ENCODE results near the gene SUPT4H1.

The SUPT4H1 gene

DNA sequence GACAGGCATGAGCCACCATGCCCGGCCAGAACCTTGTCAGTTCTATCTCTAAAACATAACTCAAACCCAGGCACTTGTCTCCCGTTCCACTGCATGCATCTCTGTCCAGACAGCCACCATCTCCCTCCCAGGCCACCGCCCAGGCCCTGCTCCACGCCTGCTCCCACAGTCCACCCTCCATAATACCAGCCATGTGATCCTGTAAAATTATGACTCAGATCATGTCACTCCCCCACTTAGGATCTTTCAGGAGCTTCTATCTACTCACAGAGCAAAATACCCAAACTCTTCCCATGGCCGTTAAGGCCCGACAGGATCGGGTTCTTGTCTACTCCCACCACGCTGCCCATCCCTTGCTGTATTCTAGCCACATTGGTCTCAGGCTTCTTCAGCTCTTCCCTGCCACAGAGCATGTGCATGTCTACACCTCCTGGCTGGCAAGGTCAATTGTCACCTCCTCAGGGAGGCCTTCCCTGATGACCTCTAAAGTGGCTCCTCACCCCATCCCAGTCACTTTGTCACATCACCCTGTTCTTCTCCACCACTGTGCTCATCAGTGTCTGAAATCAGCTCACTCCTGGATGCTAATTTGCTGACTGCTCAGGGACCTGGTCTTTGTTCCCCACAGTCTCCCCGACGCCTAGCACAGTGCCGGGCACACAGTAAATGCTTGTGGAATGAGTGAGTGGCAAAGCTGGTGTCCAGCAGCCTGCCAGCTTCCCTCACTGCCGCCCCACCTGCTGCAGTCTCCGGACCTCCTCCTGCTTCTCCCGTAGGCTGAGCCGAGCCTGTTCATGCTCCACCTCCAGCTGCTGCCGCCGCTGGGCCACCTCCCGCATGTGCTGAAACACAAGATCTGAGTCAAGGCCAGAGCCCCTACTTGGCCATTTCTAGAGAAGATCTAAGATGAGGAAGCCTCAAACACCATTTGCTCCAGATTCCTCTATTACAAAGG lies 30.2 kb downstream of the SUPT4H1 start:
- Histone ChIP-seq H3K36me3 (replicated peaks) (no peaks in the 10 kb centered on the region), H3K4me1 (no peaks in the 10 kb centered on the region), H3K27me3 (ENCODE audit: low read depth) (no peaks in the 10 kb centered on the region), H3K4me3 (no peak overlapping the region), H3K9me3 (no peaks in the 10 kb centered on the region)
- in situ Hi-C loops (cut with MboI; ENCODE audit: low sequenced_read_pairs): no loop called here
- no peak for DNase-seq (ENCODE audit: low spot score in 2 of 2)

DNA sequence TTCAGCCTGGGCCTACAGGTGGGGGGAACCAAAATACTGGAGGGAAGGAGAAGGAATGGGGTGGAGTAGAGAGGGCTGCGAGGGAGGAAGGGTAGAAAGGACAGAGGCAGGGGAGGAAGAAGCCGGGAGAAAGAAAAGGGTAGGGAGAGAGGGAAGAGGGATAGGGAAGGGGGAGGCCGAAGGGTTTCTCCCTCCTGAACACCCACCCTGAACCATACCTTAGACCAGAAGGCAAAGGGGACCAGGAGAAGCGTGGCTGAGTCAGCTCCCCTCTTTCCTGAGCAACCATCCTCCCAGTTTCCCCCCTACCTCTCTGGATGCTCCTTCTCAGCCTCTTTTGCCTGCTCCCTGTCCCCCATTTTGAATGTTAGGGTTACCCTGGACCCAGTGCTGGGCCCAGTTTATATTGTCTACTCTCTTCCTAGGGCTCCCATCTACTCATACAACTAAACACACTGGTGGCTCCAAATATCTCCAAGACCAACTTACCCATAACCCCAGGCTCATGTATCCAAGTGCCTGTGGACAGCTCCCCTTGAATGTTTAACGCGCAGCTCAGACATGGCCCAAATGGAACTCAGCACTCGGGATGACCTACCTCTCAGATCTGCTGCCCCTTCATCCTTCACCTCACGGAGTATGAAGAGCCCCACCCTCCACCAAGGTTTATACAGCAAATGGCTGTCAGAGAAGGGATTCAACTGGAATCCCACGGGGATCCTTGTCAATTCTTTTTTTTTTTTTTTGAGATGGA lies 31.3 kb downstream of the SUPT4H1 start:
- no peak overlapping the region for H3K4me3 ChIP-seq
- no peaks in the 10 kb centered on the region for H3K4me1 ChIP-seq
- no peaks in the 10 kb centered on the region for H3K27me3 ChIP-seq (ENCODE audit: low read depth)
- DNase-seq (ENCODE audit: low spot score in 2 of 2): no peak
- in situ Hi-C loops (cut with MboI; ENCODE audit: low sequenced_read_pairs): no loop called here
- no peaks in the 10 kb centered on the region for H3K9me3 ChIP-seq
- H3K36me3 ChIP-seq (replicated peaks): no peaks in the 10 kb centered on the region

DNA sequence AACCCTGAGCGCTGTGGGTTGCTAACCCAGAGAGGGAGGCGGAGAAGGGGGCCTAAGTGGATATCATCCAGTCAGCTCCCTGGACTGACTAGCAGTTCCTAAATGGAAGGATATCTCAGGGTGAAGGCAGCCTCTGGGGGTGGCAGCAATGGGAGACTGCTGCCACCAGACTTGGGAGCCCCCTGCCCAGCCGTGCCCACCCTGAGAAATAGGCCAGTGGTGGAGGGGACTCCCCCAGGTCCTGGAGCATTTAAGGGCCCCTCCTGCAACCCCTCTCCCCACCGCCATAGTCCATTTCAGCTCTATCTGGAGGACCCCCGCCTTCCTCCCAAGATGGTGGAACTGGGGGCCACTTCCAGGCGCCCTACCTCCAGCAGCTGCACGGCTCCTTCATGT lies 31.8 kb downstream of the SUPT4H1 start:
- Histone ChIP-seq H3K36me3 (replicated peaks) (no peaks in the 10 kb centered on the region), H3K9me3 (no peaks in the 10 kb centered on the region), H3K4me1 (no peaks in the 10 kb centered on the region), H3K27me3 (ENCODE audit: low read depth) (no peaks in the 10 kb centered on the region), H3K4me3 (no peak overlapping the region)
- no peak for DNase-seq (ENCODE audit: low spot score in 2 of 2)
- in situ Hi-C loops (cut with MboI; ENCODE audit: low sequenced_read_pairs): no loop called here

DNA sequence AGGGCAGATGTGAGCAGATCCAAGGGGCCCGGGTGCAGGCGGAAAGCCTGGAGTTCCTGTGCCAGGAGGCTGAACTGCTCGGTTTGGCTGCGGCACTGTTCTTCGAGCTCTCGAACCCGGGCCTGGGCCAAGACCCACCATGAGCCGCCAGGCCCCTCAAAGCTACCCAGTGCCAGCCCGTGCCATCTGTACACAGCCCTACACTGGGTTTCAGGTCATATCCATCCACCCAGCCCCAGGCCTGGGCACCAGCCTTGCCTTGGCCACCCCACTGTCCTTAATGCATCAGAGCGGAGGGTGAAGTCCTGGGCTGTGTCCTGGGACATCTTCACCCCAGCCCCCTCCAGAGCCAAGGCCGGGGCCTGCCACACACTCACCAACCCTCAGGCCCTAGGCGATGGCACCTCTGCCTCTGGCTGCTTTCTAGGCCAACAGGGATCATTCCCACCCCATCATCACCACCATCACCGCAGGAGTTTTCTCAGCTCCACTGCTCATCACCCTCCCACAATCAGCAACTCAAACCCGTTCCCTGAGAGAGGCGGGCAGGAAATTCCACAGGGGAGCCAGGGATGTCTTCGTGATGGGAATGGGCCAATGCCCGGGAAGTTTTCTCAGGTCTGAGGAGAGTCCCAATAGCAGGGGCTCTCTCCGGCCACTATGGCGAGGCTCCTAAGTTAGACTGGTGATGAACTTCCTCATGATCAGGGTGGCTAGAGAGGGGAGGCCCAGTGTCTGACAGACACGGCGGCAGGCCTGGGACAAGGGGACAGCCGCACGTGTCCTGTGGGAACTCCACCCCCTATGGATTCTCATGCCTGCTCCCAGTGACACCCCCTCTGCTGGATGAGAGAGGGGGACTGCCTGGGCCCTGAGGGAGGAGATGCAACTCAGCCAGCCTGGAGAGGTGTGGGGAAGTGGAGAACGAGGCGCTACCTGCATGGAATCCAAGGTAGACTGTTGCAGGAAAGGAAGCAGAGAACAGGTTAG lies 32.5 kb downstream of the SUPT4H1 start:
- no peaks in the 10 kb centered on the region for H3K27me3 ChIP-seq (ENCODE audit: low read depth)
- H3K4me3 ChIP-seq: no peak overlapping the region
- H3K36me3 ChIP-seq (replicated peaks): no peaks in the 10 kb centered on the region
- no peaks in the 10 kb centered on the region for H3K9me3 ChIP-seq
- DNase-seq (ENCODE audit: low spot score in 2 of 2): no peak
- in situ Hi-C loops (cut with MboI; ENCODE audit: low sequenced_read_pairs): loop anchor here (5.0 kb wide), 1 partner anchor 128 kb away; no protein-coding TSS in a partner anchor
- no peaks in the 10 kb centered on the region for H3K4me1 ChIP-seq

DNA sequence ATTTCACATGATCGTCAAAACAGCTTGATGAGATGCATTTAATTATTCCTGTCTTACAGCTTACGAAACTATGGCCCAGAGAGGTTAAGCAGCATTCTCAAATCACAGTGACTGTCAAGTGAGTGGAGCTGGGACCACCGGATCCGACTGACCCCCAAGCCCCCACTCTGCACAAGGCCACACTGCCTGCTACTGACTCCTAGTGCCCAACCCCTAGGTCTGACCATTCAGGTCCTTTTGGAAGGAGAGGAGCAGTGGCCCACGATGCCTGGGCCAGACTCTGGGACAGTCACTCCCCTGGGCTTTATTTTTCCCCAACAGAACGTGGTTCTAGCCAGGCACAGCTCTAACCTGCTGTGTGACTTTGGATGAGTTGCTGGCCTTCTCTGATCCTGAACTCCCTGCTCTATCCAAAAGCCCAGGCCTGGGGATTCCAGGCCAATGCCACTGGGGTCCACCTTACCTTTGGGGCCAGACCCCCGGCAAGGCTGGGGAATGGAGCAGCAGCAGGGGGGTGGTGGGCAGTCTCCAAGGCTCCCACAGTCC lies 33.3 kb downstream of the SUPT4H1 start:
- Histone ChIP-seq H3K27me3 (ENCODE audit: low read depth) (no peaks in the 10 kb centered on the region), H3K4me3 (no peak overlapping the region), H3K9me3 (no peaks in the 10 kb centered on the region), H3K4me1 (no peaks in the 10 kb centered on the region), H3K36me3 (replicated peaks) (no peaks in the 10 kb centered on the region)
- DNase-seq (ENCODE audit: low spot score in 2 of 2): no peak
- in situ Hi-C loops (cut with MboI; ENCODE audit: low sequenced_read_pairs): loop anchor here (5.0 kb wide), 1 partner anchor 129 kb away; no protein-coding TSS in a partner anchor

DNA sequence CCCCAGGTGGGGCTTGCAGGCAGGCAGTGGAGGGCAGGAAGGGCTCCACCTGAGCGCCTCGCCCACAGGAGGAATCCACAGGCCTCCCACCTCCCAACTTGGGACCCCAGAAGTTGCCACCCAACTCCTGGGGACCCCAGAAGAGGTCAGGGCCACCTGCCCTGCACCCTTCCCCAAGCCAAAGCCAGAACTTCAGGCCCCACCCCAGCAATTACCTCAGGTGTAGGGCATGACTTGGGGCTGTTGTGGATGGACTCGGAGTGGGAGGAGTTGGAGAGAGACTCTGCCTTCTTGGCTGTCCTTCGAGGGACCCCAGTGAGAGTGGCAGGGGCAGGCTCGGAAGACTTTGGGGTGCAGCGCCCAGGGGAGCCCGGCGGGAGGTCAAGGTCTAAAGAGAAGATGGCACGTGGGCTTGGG lies 33.9 kb downstream of the SUPT4H1 start:
- in situ Hi-C loops (cut with MboI; ENCODE audit: low sequenced_read_pairs): loop anchor here (5.0 kb wide), 1 partner anchor 129 kb away; no protein-coding TSS in a partner anchor
- Histone ChIP-seq H3K4me3 (no peak overlapping the region), H3K36me3 (replicated peaks) (no peaks in the 10 kb centered on the region), H3K4me1 (no peaks in the 10 kb centered on the region), H3K27me3 (ENCODE audit: low read depth) (no peaks in the 10 kb centered on the region), H3K9me3 (no peaks in the 10 kb centered on the region)
- no peak for DNase-seq (ENCODE audit: low spot score in 2 of 2)

DNA sequence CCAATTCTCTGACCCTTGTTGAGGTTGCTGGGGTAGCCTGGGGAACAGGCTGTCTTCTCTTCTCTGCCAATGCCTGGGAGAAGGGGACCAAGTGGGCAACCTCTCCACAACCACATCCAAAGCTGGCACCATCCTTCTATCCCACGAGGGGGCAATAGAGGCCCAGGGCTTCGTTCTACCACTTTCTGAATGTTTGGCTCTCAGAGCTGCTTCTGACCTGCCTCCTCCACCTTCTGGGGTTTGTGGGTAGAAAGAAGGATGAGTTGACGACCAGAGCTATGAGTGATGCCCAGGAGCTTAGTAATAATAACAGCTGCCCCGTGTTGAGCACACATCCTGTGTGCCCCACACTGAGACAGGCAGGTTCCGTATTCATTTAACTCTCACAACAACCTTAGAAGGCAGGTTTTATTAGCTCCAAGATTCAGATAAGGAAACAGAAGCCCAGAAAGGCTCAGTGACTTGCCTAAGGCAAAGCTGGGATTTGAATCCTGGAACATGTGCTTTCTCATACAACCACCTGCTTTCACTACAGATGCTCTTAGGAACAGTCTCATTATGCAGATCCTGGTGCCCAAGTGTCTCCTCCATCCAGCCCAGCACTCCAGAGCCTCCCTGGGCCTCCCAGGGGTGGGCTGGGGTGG lies 34.5 kb downstream of the SUPT4H1 start:
- Histone ChIP-seq H3K27me3 (ENCODE audit: low read depth) (no peaks in the 10 kb centered on the region), H3K4me3 (no peak overlapping the region), H3K9me3 (no peaks in the 10 kb centered on the region), H3K4me1 (no peaks in the 10 kb centered on the region), H3K36me3 (replicated peaks) (no peaks in the 10 kb centered on the region)
- in situ Hi-C loops (cut with MboI; ENCODE audit: low sequenced_read_pairs): loop anchor here (5.0 kb wide), 1 partner anchor 130 kb away; no protein-coding TSS in a partner anchor
- peak; percentile 10 to 60 for DNase-seq (ENCODE audit: low spot score in 2 of 2)

DNA sequence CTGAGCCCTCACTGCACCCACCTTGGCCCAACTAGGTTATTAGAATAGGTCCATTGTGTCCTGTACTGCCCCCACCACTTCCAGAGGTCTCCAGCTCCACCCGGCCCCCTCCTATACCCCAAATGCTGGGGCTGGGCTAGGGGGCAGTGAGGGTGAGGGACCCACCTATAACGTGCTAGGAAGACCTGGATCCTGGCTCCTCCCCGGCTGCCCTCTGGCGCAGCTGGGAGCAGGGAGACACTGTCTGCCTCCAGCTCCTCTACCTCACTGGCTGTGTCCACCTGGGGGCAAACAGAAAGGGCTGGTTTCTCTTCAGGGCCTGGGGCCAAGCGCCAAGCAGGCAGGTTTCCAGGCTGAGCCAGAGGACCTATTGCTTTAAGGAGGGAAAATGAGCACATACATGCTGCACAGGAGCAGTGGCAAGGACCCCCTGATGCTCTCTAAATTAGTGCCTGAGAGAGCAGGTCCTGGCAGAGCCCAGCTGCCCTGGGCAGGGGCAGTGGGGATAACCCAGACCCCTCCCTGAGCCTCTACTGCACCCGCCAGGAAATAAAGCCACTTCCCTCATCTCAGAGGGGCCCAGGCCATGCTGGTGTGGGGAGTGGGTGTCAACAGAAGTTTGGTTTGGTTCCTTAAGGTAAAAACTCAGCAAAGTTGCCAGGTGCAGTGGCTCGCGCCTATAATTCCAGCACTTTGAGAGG lies 35.6 kb downstream of the SUPT4H1 start:
- Histone ChIP-seq H3K4me3 (no peak overlapping the region), H3K4me1 (no peaks in the 10 kb centered on the region), H3K9me3 (no peaks in the 10 kb centered on the region), H3K36me3 (replicated peaks) (no peaks in the 10 kb centered on the region), H3K27me3 (ENCODE audit: low read depth) (no peaks in the 10 kb centered on the region)
- DNase-seq (ENCODE audit: low spot score in 2 of 2): no peak
- in situ Hi-C loops (cut with MboI; ENCODE audit: low sequenced_read_pairs): loop anchor here (5.0 kb wide), 1 partner anchor 131 kb away; no protein-coding TSS in a partner anchor

DNA sequence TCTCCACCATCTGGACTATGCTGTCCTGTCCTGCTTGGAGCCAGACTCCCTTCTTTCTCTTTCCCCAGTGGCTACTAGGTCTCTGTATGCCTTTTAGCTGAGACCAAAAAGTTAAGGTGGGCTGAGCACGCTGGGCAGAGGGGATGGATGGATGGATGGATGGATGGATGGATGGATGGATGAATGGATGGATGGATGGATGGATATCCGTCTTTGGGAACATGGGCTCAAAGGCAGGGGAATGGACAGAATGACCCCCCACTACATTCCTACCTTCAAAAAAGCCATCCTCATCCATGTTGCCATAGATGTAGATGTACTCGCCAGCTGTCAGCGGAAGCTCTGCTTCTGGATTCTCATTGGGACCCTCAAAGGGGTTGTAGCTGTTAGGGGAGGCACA lies 36.3 kb downstream of the SUPT4H1 start:
- no peaks in the 10 kb centered on the region for H3K27me3 ChIP-seq (ENCODE audit: low read depth)
- in situ Hi-C loops (cut with MboI; ENCODE audit: low sequenced_read_pairs): loop anchor here (5.0 kb wide), 1 partner anchor 132 kb away; no protein-coding TSS in a partner anchor
- H3K4me1 ChIP-seq: no peaks in the 10 kb centered on the region
- no peak overlapping the region for H3K4me3 ChIP-seq
- H3K9me3 ChIP-seq: no peaks in the 10 kb centered on the region
- DNase-seq (ENCODE audit: low spot score in 2 of 2): no peak
- no peaks in the 10 kb centered on the region for H3K36me3 ChIP-seq (replicated peaks)

DNA sequence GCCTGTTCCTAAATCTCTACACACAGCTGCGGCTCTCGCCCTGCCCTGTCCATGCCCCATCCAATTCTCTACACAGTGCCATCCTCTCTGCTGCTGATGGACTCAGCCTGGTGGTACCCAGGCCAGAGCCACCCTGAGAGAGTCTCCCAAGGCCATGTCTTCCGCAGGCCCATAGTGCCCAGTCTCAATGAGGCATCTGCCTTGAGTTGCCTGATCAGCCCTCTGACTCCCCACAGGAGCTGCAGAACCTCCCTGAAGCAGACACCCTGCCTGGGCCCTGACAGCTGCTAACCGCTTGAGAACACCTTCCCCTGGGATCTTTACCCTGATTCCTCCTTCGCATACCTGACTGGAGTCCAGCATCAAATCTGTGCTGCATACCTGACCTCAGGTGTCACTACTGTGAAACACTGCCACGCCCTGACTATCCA lies 36.7 kb downstream of the SUPT4H1 start:
- no peak for DNase-seq (ENCODE audit: low spot score in 2 of 2)
- H3K27me3 ChIP-seq (ENCODE audit: low read depth): no peaks in the 10 kb centered on the region
- in situ Hi-C loops (cut with MboI; ENCODE audit: low sequenced_read_pairs): loop anchor here (5.0 kb wide), 1 partner anchor 132 kb away; no protein-coding TSS in a partner anchor
- H3K9me3 ChIP-seq: no peaks in the 10 kb centered on the region
- no peak overlapping the region for H3K4me3 ChIP-seq
- H3K36me3 ChIP-seq (replicated peaks): no peaks in the 10 kb centered on the region
- H3K4me1 ChIP-seq: no peaks in the 10 kb centered on the region

DNA sequence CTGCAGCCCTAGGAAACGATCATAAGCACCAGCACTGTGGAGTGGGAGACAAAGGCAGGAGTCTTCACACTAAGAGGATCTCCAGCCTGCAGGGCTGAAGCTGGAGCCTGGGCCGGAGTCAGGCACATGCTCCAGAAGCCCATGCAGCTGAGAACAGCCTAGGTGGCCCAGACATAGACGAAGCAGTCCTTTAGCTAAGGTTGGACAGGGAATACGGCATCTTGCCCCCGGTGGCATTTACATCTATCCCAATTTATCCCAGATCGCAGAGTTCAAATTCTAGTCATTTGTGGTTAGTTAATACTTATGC lies 37.3 kb downstream of the SUPT4H1 start:
- in situ Hi-C loops (cut with MboI; ENCODE audit: low sequenced_read_pairs): loop anchor here (5.0 kb wide), 1 partner anchor 133 kb away; no protein-coding TSS in a partner anchor

More for the DNA sequence above, 37.3 kb downstream of the SUPT4H1 start:
- no peak overlapping the region for H3K4me3 ChIP-seq
- no peaks in the 10 kb centered on the region for H3K27me3 ChIP-seq (ENCODE audit: low read depth)
- no peak for DNase-seq (ENCODE audit: low spot score in 2 of 2)
- no peaks in the 10 kb centered on the region for H3K9me3 ChIP-seq
- H3K4me1 ChIP-seq: no peaks in the 10 kb centered on the region
- H3K36me3 ChIP-seq (replicated peaks): no peaks in the 10 kb centered on the region
